NCI-H1436 (cell line): Measurements from ENCODE around the gene RBM34.
"Not testable (repeated sequence)": the region's sequence is repeated elsewhere in the genome, so short reads cannot be mapped to it uniquely, and the experiment has no call there.

Source experiments
- DNase-seq: peaks from one replicate; lab custom pipeline; 2025; lab: John Stamatoyannopoulos, UW

The RBM34 gene

GRCh38 chr1:235091319-235092044 is 69.6 kb downstream of the RBM34 start:
- DNase-seq: not testable (repeated sequence)

GRCh38 chr1:235090406-235091069 is 70.5 kb downstream of the RBM34 start:
- no peak for DNase-seq

DNA sequence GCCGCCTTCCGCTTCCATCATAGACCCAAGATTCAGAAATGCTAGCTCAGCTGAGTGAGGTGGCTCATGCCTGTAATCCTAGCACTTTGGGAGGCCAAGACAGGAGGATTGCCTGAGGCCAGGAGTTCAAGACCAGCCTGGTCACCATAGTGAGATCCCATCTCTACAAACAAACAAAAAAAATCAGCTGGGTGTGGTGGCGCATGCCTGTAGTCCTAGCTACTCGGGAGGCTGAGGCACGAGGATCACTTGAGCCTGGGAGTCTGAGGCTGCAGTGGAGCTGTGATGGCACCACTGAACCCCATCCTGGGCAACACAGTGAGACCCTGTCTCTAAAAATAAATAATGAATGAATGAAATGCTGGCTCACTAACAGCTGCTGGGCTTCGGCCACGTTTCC is 72.1 kb downstream of the RBM34 start:
- DNase-seq: no peak

- DNase-seq: no peak
Measured at GRCh38 chr1:235088430-235088829, 72.6 kb downstream of the RBM34 start.

DNA sequence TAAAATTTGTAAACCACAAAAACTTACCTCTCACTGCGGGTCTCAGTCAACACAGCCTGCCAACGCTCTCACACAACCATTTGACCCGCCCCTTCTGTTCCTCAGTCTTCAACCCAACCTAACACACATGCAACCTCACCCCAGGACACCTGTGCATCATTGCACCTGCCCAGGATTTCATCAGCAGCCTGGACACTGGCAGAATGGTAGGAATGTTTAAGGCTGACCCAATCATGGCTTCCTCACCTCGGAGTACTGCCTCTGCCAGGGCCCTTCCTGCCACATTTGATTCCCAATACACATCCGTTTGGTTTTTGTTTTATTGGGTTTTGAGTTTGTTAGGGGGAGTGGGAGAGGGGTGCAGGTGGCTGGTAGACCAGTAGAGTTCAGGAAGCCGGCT is 73.1 kb downstream of the RBM34 start:
- no peak for DNase-seq

DNA sequence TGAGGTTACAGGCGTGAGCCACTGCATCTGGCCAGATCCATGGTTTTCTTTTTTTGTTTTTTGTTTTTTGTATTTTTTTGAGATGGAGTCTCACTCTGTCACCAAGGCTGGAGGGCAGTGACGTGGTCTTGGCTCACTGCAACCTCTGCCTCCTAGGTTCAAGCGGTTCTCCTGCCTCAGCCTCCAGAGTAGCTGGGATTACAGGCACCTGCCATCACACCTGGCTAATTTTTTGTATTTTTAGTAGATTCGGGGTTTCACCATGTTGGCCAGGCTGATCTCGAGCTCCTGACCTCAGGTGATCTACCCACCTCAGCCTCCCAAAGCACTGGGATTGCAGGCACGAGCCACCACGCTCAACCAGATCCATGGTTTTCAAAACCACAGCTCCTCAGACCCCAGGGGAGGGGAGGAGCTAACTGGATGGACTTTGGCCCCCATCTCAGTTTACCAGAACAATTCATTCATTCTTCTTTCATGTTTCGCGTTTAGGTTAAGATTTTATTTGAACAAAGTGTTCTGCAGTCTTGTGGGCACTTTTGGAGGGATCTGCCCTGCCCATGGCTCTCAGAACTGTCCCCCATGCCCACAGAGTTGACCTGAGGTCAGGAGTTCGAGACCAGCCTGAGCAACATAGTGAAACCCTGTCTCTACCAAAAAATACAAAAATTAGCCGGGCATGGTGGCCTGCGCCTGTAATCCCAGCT is 75.5 kb downstream of the RBM34 start:
- not testable (repeated sequence) for DNase-seq
